SK-N-SH treated with all-trans-retinoic acid at 6 μM for 48 hours (cell line): ENCODE data around the gene PTPRD.

ENCODE experiments used
- ATAC-seq: fragments of 200-7000 bp; cut with Tn5 transposase; 3 replicates; pipeline ENCODE4 v1.9.1; 2020; ENCODE audit warnings: mild to moderate bottlenecking, moderate library complexity
- ARNTL ChIP-seq: fragments of 450-650 bp; formaldehyde crosslinking; IDR thresholded peaks from 2 replicates; pipeline ENCODE4 v1.5.0; 2020; ENCODE audit warnings: low read depth, mild to moderate bottlenecking, moderate library complexity, borderline replicate concordance
- BACH2 ChIP-seq: fragments of 250-450 bp; sonication (Bioruptor Pico); IDR thresholded peaks from 2 replicates; pipeline ENCODE4 v1.9.0; 2021; ENCODE audit warnings: mild to moderate bottlenecking, borderline replicate concordance
- CREB5 ChIP-seq: fragments of 250-450 bp; sonication (Bioruptor Pico); IDR thresholded peaks from 2 replicates; pipeline ENCODE4 v1.5.1; 2020; ENCODE audit warnings: low read depth, mild to moderate bottlenecking, moderate library complexity
- CSDC2 ChIP-seq: fragments of 250-450 bp; sonication (Bioruptor Pico); IDR thresholded peaks from 2 replicates; pipeline ENCODE4 v1.5.0; 2020; ENCODE audit warnings: mild to moderate bottlenecking, moderate library complexity
- CSRNP3 ChIP-seq: fragments of 250-450 bp; sonication (Bioruptor Pico); IDR thresholded peaks from 2 replicates; pipeline ENCODE4 v1.5.1; 2021; ENCODE audit warnings: mild to moderate bottlenecking, moderate library complexity
- ESRRG ChIP-seq: fragments of 250-450 bp; sonication (Bioruptor Pico); IDR thresholded peaks from 2 replicates; pipeline ENCODE4 v1.6.1; 2021; ENCODE audit warnings: mild to moderate bottlenecking
- GLIS3 ChIP-seq: fragments of 250-450 bp; sonication (Bioruptor Pico); IDR thresholded peaks from 2 replicates; pipeline ENCODE4 v1.5.0; 2020; ENCODE audit warnings: mild to moderate bottlenecking, moderate library complexity
- ISL1 ChIP-seq: fragments of 250-450 bp; sonication (Bioruptor Pico); IDR thresholded peaks from 2 replicates; pipeline ENCODE4 v2.1.2; 2022; ENCODE audit warnings: mild to moderate bottlenecking, moderate library complexity
- OSR1 ChIP-seq: fragments of 250-450 bp; sonication (Bioruptor Pico); IDR thresholded peaks from 2 replicates; pipeline ENCODE4 v1.8.0; 2022; ENCODE audit warnings: moderate library complexity, mild to moderate bottlenecking, inconsistent platforms
- POU6F1 ChIP-seq: fragments of 250-450 bp; sonication (Bioruptor Pico); IDR thresholded peaks from 2 replicates; pipeline ENCODE4 v1.8.0; 2021; ENCODE audit warnings: low read depth, mild to moderate bottlenecking, moderate library complexity, borderline replicate concordance
- PPARA ChIP-seq: fragments of 250-450 bp; sonication (Bioruptor Pico); IDR thresholded peaks from 2 replicates; pipeline ENCODE4 v1.5.0; 2020; ENCODE audit warnings: mild to moderate bottlenecking, borderline replicate concordance
- SNAI2 ChIP-seq: fragments of 250-450 bp; sonication (Bioruptor Pico); IDR thresholded peaks from 2 replicates; pipeline ENCODE4 v1.5.0; 2020; ENCODE audit warnings: mild to moderate bottlenecking, moderate library complexity
- TCF4 ChIP-seq: fragments of 250-450 bp; sonication (Bioruptor Pico); IDR thresholded peaks from 2 replicates; pipeline ENCODE4 v1.8.0; 2021; ENCODE audit warnings: mild to moderate bottlenecking, moderate library complexity, borderline replicate concordance
- TOX ChIP-seq: fragments of 250-450 bp; sonication (Bioruptor Pico); IDR thresholded peaks from 2 replicates; pipeline ENCODE4 v1.8.0; 2021; ENCODE audit warnings: mild to moderate bottlenecking, moderate library complexity, borderline replicate concordance
- TSHZ2 ChIP-seq: fragments of 250-450 bp; sonication (Bioruptor Pico); IDR thresholded peaks from 2 replicates; pipeline ENCODE4 v1.5.0; 2020; ENCODE audit warnings: mild to moderate bottlenecking, moderate library complexity
- ZC3H10 ChIP-seq: fragments of 250-450 bp; sonication (Bioruptor Pico); IDR thresholded peaks from 2 replicates; pipeline ENCODE4 v1.5.1; 2021; ENCODE audit warnings: mild to moderate bottlenecking, moderate library complexity
- ZFP30 ChIP-seq: fragments of 450-650 bp; formaldehyde crosslinking; IDR thresholded peaks from 2 replicates; pipeline ENCODE4 v1.5.0; 2022; ENCODE audit warnings: mild to moderate bottlenecking, moderate library complexity
- ZNF565 ChIP-seq: fragments of 450-650 bp; formaldehyde crosslinking; conservative IDR thresholded peaks from 2 replicates; pipeline ENCODE4 v1.5.0; 2020; ENCODE audit warnings: low read depth, mild to moderate bottlenecking, moderate library complexity
- ZNF70 ChIP-seq: fragments of 450-650 bp; formaldehyde crosslinking; IDR thresholded peaks from 2 replicates; pipeline ENCODE4 v1.5.0; 2020; ENCODE audit warnings: mild to moderate bottlenecking, moderate library complexity
- ZNF8 ChIP-seq: fragments of 450-650 bp; formaldehyde crosslinking; IDR thresholded peaks from 2 replicates; pipeline ENCODE4 v1.5.0; 2020; ENCODE audit warnings: mild to moderate bottlenecking, moderate library complexity
- TF ChIP-seq, protein P1 (sequence below): fragments of 250-450 bp; sonication (Bioruptor Pico); IDR thresholded peaks from 2 replicates; pipeline ENCODE4 v1.8.0; 2020; ENCODE audit warnings: mild to moderate bottlenecking, moderate library complexity, borderline replicate concordance

PTPRD gene

DNA sequence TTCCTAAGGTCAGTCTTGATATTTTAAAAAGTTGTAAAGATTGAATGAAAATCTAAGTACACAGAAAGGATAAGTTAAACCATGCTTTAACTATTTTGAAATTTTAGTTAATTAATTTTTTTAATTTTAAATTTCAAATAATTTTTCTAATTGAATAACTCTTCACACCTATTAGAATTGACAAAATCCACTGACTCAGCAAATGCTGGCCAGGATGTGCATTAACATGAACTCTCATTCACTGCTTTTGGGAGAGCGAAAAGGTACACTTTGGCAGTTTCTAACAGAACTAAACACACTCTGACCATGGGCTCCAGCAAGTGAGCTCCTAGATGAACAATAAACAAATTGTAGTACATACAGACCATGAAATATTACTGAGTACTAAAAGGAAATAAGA lies 209.5 kb downstream of the PTPRD start:
- TF ChIP-seq ARNTL (CRISPR knock-in tag) (no peak), ZNF70 (CRISPR knock-in tag) (no peak), CREB5 (CRISPR knock-in tag) (no peak), ESRRG (CRISPR knock-in tag) (no peak)
- ATAC-seq, result no peak

- no peak for ATAC-seq
- no peak for TF ChIP-seq TSHZ2 (CRISPR knock-in tag)
- no peak for TF ChIP-seq ZNF70 (CRISPR knock-in tag)
- no peak for TF ChIP-seq BACH2
- no peak for TF ChIP-seq CREB5 (CRISPR knock-in tag)
- no peak for TF ChIP-seq ZC3H10
- TF ChIP-seq, protein P1, sequence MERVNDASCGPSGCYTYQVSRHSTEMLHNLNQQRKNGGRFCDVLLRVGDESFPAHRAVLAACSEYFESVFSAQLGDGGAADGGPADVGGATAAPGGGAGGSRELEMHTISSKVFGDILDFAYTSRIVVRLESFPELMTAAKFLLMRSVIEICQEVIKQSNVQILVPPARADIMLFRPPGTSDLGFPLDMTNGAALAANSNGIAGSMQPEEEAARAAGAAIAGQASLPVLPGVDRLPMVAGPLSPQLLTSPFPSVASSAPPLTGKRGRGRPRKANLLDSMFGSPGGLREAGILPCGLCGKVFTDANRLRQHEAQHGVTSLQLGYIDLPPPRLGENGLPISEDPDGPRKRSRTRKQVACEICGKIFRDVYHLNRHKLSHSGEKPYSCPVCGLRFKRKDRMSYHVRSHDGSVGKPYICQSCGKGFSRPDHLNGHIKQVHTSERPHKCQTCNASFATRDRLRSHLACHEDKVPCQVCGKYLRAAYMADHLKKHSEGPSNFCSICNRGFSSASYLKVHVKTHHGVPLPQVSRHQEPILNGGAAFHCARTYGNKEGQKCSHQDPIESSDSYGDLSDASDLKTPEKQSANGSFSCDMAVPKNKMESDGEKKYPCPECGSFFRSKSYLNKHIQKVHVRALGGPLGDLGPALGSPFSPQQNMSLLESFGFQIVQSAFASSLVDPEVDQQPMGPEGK, result no peak
- no peak for TF ChIP-seq ZFP30 (CRISPR knock-in tag)
- TF ChIP-seq ISL1 (CRISPR knock-in tag), result no peak
- no peak for TF ChIP-seq OSR1 (CRISPR knock-in tag)
- no peak for TF ChIP-seq PPARA
- TF ChIP-seq ZNF565 (CRISPR knock-in tag), result no peak
- no peak for TF ChIP-seq ESRRG (CRISPR knock-in tag)
- TF ChIP-seq GLIS3, result no peak
- TF ChIP-seq TCF4 (CRISPR knock-in tag), result no peak
Measured at GRCh38 chr9:10396615-10397014, 216.2 kb downstream of the PTPRD start.

DNA sequence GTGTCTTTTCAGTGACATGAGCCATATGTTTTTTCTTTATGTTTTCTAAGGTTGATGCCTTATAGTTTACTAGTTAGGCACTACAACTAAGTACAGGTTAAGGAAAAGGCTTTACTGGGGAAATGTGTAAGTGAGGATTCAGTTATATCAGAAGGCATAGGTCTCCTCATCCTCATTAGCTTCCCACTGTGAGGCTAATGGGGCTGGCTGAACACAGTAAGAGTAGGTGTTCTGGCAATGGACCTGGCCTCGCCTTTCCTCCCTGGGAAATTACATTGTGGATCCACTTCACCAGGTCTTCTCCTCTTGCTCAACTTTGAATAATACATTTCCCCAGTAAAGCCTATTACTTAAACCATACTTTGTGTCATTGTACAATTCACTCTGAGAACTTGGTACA lies 225.5 kb downstream of the PTPRD start:
- TF ChIP-seq TOX (CRISPR knock-in tag), result no peak
- no peak for TF ChIP-seq GLIS3
- no peak for TF ChIP-seq POU6F1
- TF ChIP-seq ARNTL (CRISPR knock-in tag), result no peak
- no peak for TF ChIP-seq CSRNP3 (CRISPR knock-in tag)
- TF ChIP-seq CSDC2 (CRISPR knock-in tag), result no peak
- no peak for TF ChIP-seq ZNF8 (CRISPR knock-in tag)
- TF ChIP-seq ISL1 (CRISPR knock-in tag), result no peak
- no peak for TF ChIP-seq SNAI2
- no peak for TF ChIP-seq TSHZ2 (CRISPR knock-in tag)
- no peak for TF ChIP-seq PPARA
- TF ChIP-seq OSR1 (CRISPR knock-in tag), result no peak
- no peak for ATAC-seq
